HG02763 (cell line): Measurements from ENCODE around the gene TMEM132D.
"Not testable (repeated sequence)": the region's sequence is repeated elsewhere in the genome, so short reads cannot be mapped to it uniquely, and the experiment has no call there.

Experiments
- ATAC-seq: cut with Tn5 transposase; IDR thresholded peaks from one replicate; pipeline ENCODE4 v1.9.1; 2021; ENCODE audit warnings: mild to moderate bottlenecking, moderate library complexity; ENCODE audit not compliant: unreplicated experiment

TMEM132D gene

DNA sequence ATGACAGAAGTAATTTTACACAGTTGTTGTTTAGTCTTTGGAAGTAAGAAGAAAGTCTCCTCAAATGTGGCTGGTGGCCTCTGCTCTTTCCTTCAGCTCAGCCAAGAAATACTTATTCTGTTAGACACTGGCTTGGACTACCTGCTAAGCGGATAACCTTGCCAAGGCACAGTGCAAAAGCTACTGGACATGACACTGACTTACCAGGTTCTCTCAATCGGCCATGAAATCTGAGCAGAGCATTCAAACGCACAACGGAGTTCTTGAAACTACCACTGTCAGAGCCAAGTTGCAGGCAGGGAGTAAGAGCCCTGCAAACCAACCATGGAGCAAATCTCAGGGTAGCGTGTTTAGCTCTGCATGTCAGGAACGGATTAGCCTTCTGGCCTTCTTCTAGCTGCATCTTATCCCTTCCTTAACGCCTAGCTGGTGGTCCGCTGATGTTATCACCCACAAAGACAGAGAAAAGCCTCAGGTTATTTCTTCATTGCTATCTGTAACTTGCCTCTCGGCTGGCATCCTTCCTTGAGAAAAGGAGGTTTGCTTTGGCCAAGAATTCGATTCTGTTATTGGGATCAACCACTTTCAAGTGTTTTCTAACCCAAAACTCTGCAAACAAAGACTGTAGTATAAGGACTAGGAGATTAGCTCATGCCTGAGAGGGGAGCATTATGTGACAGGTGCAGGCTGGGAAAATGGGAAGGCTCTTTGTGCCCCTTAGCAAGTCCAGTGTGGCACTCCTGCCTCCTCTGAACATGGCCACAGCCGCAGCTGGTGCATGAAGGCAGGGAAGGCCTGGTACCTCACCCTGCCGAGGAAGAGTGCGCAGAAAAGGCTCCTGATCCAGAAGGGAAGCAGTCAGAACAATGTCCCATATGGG, 827.1 kb downstream of the TMEM132D start:
- no peak for ATAC-seq

- ATAC-seq = no peak
Observed at GRCh38 chr12:129075460-129076208, 828.2 kb downstream of the TMEM132D start.

DNA sequence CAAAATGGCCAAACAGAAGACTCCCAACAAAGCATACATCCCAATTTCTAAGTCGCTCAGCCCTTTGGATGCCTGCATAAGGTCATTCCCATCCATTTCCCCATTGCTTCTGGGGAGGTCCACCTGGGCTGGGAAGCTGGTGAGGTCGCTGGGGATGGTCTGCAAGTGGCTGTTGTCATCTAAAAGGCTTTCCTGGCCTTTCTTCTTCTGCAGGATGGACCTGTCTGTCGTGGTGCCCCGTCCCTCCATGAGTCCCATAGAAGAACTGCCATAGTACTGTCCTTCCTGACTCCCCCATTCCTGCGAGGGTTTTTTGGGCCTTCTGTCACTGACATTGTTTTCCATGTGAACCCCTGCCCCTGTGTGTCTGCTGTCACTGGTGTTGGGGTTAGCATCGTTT, 829.4 kb downstream of the TMEM132D start:
- no peak for ATAC-seq

DNA sequence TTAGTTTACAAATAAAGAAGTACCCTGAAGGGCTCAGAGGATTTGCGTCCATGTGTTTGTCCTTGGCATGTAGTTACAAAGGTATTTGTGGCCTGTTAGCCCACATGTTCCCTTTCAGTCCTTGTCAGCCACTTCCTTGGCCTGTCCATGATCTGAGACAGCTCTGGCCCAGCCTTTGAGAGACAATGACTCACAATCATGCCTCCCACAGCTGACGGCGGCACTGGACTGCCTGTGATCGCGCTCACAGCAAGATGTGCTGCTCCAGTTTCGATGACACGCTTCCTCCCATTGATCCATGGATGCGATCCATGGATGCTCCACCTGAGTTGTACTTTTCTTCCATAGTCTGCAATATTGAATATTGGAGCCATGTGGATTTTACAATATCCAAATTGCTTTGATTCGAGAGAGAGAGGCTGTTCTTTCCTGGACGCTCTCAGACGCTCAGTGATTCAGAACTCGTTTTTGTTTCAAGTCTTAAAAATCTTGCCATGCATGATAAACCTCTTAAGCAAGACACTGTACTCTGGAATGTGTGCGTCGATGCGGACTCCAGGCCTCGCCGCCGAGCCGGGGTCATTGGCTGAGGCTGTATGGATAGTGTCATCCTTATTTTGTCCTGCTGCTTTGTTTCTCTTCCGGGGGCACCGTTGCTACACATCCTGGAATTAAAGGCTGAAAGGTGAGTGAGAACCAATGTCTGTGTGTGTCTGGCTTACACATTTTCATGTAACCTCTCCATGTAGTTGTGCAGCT, 830.5 kb downstream of the TMEM132D start:
- ATAC-seq = no peak

DNA sequence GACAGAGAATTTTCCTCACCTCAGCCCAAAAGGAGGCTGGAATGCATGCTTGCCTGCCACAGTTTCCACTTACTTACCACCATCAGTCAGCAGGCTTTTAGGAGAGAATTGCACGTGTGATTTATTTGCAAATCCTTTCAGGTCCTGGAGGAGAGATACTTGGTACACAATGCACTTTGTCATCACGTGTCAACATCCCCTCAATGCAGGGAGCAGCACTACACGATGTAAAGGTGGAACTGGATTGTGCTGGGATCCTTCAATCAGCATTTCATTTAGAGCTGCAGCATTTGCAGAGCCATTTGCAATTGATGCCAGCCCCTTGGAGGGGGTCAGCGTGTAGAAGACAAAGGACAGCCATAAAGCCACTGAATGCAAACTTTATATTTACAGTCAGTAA, 832.5 kb downstream of the TMEM132D start:
- ATAC-seq = no peak

DNA sequence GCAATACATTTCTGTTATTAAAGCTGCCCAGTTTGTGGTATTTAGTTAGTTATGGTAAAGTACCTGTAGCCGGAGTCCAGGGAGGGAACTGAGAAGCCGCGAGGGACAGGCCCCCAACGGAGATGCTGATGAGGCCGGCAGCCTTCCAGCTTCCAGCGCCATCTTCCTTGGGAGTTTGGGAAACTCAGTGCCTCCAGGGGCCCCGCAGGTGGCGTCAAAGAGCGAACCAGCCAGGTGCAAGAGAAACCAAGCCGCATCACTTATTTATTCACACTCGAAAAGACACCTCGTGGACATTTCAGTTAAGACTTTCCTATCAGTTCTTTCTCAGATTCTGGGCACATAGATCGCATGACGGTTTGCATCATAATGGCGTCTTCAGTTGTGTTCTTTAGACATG, 833.9 kb downstream of the TMEM132D start:
- ATAC-seq = no peak

- no peak for ATAC-seq
Observed at GRCh38 chr12:129068684-129069083, 835.1 kb downstream of the TMEM132D start.

DNA sequence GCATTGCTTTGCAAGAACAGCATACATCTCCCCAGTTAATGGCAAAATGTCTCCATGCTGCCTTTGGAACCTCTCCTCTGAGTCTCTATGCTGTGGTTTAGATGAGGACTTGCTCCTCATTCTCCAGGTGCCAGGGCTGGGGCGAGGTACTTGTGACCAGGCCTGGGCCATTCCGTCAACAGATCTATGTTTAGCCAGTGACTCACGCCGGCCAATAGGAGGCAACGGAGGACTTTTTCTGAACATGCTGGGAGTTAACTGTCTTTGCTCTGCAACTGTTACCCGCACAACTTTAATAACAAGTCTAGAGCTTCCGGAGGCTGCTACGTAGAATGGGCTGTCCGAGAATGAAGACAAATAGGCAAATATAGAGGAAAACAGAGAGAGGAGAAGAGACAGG, 836.3 kb downstream of the TMEM132D start:
- ATAC-seq = no peak

DNA sequence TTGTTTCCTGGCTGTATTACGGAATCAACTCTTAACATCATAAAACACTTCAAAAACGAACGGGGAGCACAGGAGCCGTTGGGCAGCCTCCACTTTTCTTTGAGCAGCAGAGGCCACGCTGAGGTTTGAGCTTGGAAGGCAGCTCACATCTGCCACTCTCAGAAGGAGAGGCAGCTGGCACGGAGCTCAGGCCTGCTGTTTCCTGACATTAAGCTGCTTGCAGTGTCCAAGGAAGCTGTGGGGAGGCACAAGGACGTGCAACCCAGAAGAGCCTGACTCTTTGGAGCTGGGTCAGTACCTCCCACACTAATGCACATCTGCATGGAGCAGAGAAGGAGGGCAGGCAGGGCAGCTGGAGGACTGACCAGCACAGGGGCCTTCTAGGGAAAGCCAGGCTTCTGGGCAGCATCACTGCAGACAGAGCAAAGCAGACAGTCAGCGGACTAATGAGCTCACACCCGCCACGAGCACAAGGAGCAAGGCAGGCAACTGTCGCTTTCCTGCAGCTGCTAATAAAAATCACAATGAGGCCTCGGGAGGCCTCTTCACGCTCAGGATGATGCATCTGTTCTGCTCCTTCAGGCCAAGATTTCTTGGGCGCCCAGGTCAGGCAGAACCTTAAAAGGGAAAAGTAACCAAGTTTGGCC, 839.5 kb downstream of the TMEM132D start:
- no peak for ATAC-seq

- no peak for ATAC-seq
Observed at GRCh38 chr12:129063600-129063999, 840.2 kb downstream of the TMEM132D start.

DNA sequence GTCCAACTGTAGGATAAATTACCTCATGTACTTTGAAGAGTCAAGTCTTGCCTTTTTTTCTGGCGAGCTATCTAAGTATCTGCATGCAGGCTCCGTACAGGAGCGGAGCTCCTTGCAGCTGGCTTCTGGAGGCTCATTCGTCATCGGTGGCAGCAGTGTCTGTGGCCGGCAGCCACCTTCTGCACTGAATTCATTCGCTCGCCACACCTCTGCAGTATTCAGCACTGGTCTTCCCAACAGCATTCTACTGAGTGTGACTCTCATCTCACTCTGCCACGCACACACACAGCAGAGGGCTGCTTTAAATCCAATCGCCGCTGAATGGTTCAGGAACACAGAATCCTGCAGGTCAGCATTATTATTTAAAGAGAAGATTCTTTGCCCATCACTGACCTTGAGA, 850.6 kb downstream of the TMEM132D start:
- no peak for ATAC-seq

- no peak for ATAC-seq
Observed at GRCh38 chr12:129052373-129052772, 851.5 kb downstream of the TMEM132D start.

DNA sequence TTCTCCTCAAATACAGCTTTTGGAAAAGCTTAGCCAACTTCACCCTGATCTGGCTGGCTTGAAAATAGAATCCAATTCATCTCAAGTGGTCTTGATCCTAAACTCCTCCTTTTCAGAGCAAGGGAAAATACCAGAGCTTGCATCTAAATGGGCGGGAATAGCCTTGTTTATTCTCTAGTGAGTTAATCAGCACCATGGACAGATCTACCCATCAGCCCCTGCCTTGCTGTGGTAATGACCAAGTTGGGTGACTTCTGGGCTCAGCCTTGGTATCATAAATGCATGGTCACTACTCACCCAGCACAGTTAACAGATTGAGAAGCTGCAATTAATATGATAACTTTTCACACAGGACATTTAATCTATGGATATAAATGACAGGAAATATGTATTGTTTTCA, 853.9 kb downstream of the TMEM132D start:
- ATAC-seq = no peak

DNA sequence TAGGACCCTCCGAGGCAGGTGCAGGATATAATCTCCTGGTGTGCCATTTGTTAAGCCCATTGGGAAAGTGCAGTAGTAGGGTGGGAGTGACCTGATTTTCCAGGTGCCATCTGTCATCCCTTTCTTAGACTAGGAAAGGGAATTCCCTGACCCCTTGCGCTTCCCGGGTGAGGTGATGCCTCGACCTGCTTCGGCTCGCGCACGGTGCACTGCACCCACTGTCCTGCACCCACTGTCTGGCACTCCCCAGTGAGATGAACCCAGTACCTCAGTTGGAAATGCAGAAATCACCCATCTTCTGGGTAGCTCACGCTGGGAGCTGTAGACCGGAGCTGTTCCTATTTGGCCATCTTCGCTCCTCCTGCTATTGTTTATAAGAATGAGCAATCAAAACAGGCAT, 860.5 kb downstream of the TMEM132D start:
- ATAC-seq = not testable (repeated sequence)

DNA sequence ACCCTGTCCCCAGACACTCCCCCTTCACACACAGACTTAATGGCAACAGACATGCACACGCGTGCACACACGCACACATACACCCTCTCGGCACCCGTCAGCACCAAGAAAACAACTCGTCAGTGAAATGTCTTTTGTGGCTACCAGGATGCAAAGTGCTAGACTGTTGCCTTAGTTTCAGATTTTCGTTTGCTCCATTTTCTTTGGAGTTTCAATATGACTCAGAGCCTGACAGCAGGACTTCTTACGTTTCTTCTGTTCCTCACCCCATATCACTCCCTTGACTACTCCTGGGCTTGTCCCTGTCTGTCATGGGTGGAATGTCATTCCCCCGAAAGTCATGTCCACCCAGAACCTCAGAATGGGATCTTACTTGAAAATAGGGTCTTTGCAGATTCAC, 867.7 kb downstream of the TMEM132D start:
- ATAC-seq = no peak

DNA sequence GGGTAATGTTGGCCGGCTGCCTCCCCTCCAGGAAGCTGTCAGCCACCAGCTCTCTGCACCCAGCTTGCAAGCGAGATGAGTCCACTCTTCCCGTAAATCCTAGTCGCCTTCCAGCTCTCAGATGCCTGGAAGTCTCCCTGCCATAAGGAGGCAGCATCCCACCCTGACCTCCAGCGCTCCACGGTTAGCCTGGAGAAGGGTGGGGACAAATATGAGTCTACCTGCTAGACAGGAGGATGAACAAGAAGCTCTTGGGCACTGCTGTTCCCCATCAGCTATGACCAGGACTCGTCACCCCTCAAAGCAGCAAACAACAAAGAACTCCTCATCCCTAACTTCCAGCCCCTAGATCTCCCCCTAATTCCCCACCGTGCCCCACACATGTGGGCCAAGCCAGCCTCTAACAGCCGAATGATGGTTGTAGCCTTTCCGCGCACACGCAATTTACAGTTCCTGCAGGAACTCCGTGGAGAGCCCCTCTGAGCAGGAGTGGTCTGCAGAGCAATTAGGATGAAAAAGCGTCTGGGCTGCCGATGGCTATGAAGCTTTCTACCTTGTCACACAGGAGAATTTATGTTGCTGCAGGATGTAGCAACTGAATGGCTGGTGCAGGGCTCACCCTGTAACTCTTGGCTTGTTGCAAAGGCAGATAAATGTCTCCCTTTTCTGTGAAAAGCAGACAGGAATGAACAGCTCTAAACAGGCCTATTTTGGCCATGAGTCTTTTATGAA, 869.1 kb downstream of the TMEM132D start:
- ATAC-seq = no peak

- ATAC-seq = no peak
Observed at GRCh38 chr12:129028844-129029243, 875.0 kb downstream of the TMEM132D start.

GRCh38 chr12:129025055-129025454, 878.8 kb downstream of the TMEM132D start:
- no peak for ATAC-seq
